Trophoblast cell (in vitro differentiated cells and primary cell): ENCODE data around the gene NCBP2L.

Source experiments
- DNase-seq, 2 donors: peaks; one replicate each; pipeline ENCODE4 v3.0.0-alpha.2; 2016
- H2AFZ ChIP-seq: 2 replicates; pipeline ENCODE4 v1.6.1; 2013; ENCODE audit warnings: low read length, moderate library complexity, mild to moderate bottlenecking; ENCODE audit not compliant: insufficient read depth, poor library complexity
- H2AK5ac ChIP-seq: 2 replicates; pipeline ENCODE4 v1.6.1; 2013; ENCODE audit warnings: mild to moderate bottlenecking, low read length
- H2BK120ac ChIP-seq: 2 replicates; pipeline ENCODE4 v1.6.1; 2013; ENCODE audit warnings: low read length, mild to moderate bottlenecking, moderate library complexity; ENCODE audit not compliant: insufficient read depth, poor library complexity
- H2BK12ac ChIP-seq: 2 replicates; pipeline ENCODE4 v1.6.1; 2013; ENCODE audit warnings: mild to moderate bottlenecking, low read length, moderate library complexity
- H2BK5ac ChIP-seq: 2 replicates; pipeline ENCODE4 v1.6.1; 2013; ENCODE audit warnings: low read length, low read depth, moderate library complexity, mild to moderate bottlenecking; ENCODE audit not compliant: poor library complexity
- H3K14ac ChIP-seq: 2 replicates; pipeline ENCODE4 v1.6.1; 2013; ENCODE audit warnings: mild to moderate bottlenecking, low read length
- H3K18ac ChIP-seq: 2 replicates; pipeline ENCODE4 v1.6.1; 2013; ENCODE audit warnings: mild to moderate bottlenecking, low read length
- H3K23ac ChIP-seq: 2 replicates; pipeline ENCODE4 v1.6.1; 2013; ENCODE audit warnings: low read length
- H3K27ac ChIP-seq: 2 replicates; pipeline ENCODE4 v1.5.1; 2013; ENCODE audit warnings: low read depth, mild to moderate bottlenecking, inconsistent platforms, low read length, moderate library complexity
- H3K27me3 ChIP-seq: 2 replicates; pipeline ENCODE4 v1.6.1; 2013; ENCODE audit warnings: inconsistent platforms, mild to moderate bottlenecking, low read length, moderate library complexity; ENCODE audit not compliant: insufficient read depth
- H3K36me3 ChIP-seq, 2 experiments: 1 replicate in 1 of 2; 2 replicates in 1 of 2; pipeline ENCODE4 v1.6.1; 2013; ENCODE audit warnings: low read length in 2 of 2, mild to moderate bottlenecking in 2 of 2, moderate library complexity in 1 of 2; ENCODE audit not compliant: insufficient read depth in 2 of 2, control insufficient read depth in 1 of 2
- H3K4ac ChIP-seq: 2 replicates; pipeline ENCODE4 v1.6.1; 2013; ENCODE audit warnings: low read depth, mild to moderate bottlenecking, low read length, moderate library complexity
- H3K4me1 ChIP-seq, 2 experiments: 1 replicate in 1 of 2; 2 replicates in 1 of 2; pipeline ENCODE4 v1.6.1; 2013; ENCODE audit warnings: low read length in 2 of 2, mild to moderate bottlenecking in 2 of 2, moderate library complexity in 1 of 2; ENCODE audit not compliant: insufficient read depth in 2 of 2, control insufficient read depth in 1 of 2
- H3K4me2 ChIP-seq: 2 replicates; pipeline ENCODE4 v1.6.1; 2013; ENCODE audit warnings: inconsistent platforms, mild to moderate bottlenecking, low read length, moderate library complexity
- H3K4me3 ChIP-seq: 2 replicates; pipeline ENCODE4 v1.5.1; 2013; ENCODE audit warnings: mild to moderate bottlenecking, low read depth, low read length, inconsistent platforms
- H3K79me1 ChIP-seq: one replicate; pipeline ENCODE4 v1.6.1; 2013; ENCODE audit warnings: low read length
- H3K79me2 ChIP-seq: 2 replicates; pipeline ENCODE4 v1.6.1; 2013; ENCODE audit warnings: low read length, mild to moderate bottlenecking; ENCODE audit not compliant: control insufficient read depth, insufficient read depth, poor library complexity
- H3K9ac ChIP-seq: 2 replicates; pipeline ENCODE4 v1.6.1; 2013; ENCODE audit warnings: mild to moderate bottlenecking, low read length
- H3K9me3 ChIP-seq: 2 replicates; pipeline ENCODE4 v1.6.1; 2013; ENCODE audit warnings: low read depth, mild to moderate bottlenecking, control low read depth, inconsistent platforms, low read length; ENCODE audit not compliant: insufficient read depth
- H4K12ac ChIP-seq: 2 replicates; pipeline ENCODE4 v1.6.1; 2013; ENCODE audit warnings: low read depth, mild to moderate bottlenecking, low read length, moderate library complexity
- H4K8ac ChIP-seq: 2 replicates; pipeline ENCODE4 v1.6.1; 2013; ENCODE audit warnings: low read depth, mild to moderate bottlenecking, low read length, moderate library complexity
- H4K91ac ChIP-seq: one replicate; pipeline ENCODE4 v1.6.1; 2013; ENCODE audit warnings: low read depth, mild to moderate bottlenecking, low read length, moderate library complexity
- WGBS: extraction: QIAGEN DNeasy Blood & Tissue Kit; methylation state at CpG from one replicate; pipeline ENCODE4 v1.1.7; 2013; ENCODE audit warnings: missing lambda C conversion rate; ENCODE audit not compliant: insufficient read length, insufficient coverage; ENCODE audit errors: extremely low coverage; 5-methylcytosine and 5-hydroxymethylcytosine counted together

NCBP2L gene

DNA sequence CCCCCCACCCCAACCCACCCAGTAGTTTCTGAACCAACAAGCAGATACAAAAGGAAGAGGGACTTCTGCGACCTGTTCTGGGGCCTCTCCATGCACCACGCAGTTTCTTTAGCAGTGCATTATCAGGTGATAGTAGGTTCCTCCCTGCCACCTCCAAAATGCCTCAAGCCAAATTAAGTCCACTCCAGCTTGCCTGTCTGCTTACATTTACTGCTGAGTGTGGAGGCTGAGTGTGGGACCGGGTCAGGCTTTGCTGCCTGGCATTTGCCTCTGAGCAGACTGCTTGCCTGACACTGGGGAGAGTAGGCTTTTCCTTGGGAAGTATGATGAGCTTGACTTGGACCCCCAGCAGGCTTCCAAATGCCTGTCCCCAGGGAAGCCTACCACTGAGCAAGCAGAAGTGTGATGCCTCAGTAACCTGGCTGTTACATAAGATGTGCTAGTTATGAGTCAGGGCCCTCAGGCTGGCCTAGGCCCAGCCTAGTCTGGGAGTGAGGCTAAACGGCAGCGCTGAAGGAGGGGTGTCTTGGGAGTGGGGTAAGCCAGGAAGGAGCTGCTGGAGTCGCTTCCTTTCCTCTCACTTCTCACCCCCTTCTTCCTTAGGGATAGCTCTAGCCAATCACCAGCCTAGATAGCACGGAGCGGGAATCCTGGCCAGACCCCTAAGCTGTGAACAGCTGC lies 10.9 kb upstream of the NCBP2L start:
- Histone ChIP-seq H3K4me1 (peaks cover 0 to 3% of the 10 kb centered on the region in 2 experiments), H3K18ac (no peak overlapping the region), H3K27me3 (no peaks in the 10 kb centered on the region), H2BK120ac (no peak overlapping the region), H3K4me2 (no peak overlapping the region), H2AK5ac (no peak overlapping the region), H2AFZ (no peak overlapping the region), H2BK5ac (no peak overlapping the region), H3K23ac (no peak overlapping the region), H4K91ac (no peak overlapping the region), H3K79me1 (no peaks in the 10 kb centered on the region), H3K9me3 (no peaks in the 10 kb centered on the region), H3K4me3 (no peak overlapping the region), H3K4ac (no peak overlapping the region), H3K27ac (no peak overlapping the region), H4K12ac (no peak overlapping the region), H4K8ac (no peak overlapping the region), H3K79me2 (no peaks in the 10 kb centered on the region), H3K9ac (no peak overlapping the region), H2BK12ac (no peak overlapping the region), H3K36me3 (no peaks in the 10 kb centered on the region), H3K14ac (no peak overlapping the region)
- DNase-seq, result peak in 1 of 2 donors; percentile 25
- WGBS, result no CpG with 5 or more reads among the region's 8 CpGs

DNA sequence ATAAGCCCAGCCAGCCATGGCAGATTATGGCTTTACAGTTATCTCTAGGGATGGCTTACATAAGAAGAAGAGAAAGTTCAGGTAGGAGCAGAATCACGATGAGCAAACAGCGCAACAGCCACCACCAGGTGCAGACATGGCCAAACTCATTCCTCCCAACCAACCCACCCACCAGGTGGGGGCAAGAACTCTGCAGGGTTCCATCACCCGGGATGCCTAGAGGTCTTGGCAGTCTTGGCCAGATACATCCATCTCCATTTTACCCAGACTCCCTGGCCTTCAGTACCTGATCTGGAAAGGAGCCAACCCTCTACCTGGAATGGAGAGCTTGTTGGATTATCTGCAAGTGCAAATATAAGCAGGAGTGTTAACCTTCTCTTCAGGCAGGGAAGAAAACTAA lies 9.5 kb upstream of the NCBP2L start:
- no peaks in the 10 kb centered on the region for H3K36me3 ChIP-seq
- no peak overlapping the region for H3K9ac ChIP-seq
- no peaks in the 10 kb centered on the region for H3K9me3 ChIP-seq
- H3K4me2 ChIP-seq, result no peak overlapping the region
- no peak overlapping the region for H3K18ac ChIP-seq
- H2AK5ac ChIP-seq, result no peak overlapping the region
- peaks cover 0 to 3% of the 10 kb centered on the region in 2 experiments for H3K4me1 ChIP-seq
- H2AFZ ChIP-seq, result no peak overlapping the region
- no peaks in the 10 kb centered on the region for H3K79me2 ChIP-seq
- H4K8ac ChIP-seq, result no peak overlapping the region
- no peak overlapping the region for H3K23ac ChIP-seq
- H3K27ac ChIP-seq, result no peak overlapping the region
- WGBS, result no CpG with 5 or more reads among the region's 3 CpGs
- no peaks in the 10 kb centered on the region for H3K27me3 ChIP-seq
- no peak overlapping the region for H2BK5ac ChIP-seq
- no peak overlapping the region for H3K4me3 ChIP-seq
- H2BK12ac ChIP-seq, result no peak overlapping the region
- H3K14ac ChIP-seq, result no peak overlapping the region
- DNase-seq, result no peak
- no peak overlapping the region for H4K91ac ChIP-seq
- no peaks in the 10 kb centered on the region for H3K79me1 ChIP-seq
- no peak overlapping the region for H3K4ac ChIP-seq
- no peak overlapping the region for H4K12ac ChIP-seq
- H2BK120ac ChIP-seq, result no peak overlapping the region

GRCh38 chrX:107769581-107770317 lies 7.8 kb upstream of the NCBP2L start:
- no peak overlapping the region for H3K4ac ChIP-seq
- no peak overlapping the region for H3K4me3 ChIP-seq
- no CpG with 5 or more reads among the region's 7 CpGs for WGBS
- H3K18ac ChIP-seq, result no peak overlapping the region
- no peak overlapping the region for H3K27ac ChIP-seq
- no peak overlapping the region for H2BK12ac ChIP-seq
- H2AK5ac ChIP-seq, result no peak overlapping the region
- no peak overlapping the region for H4K91ac ChIP-seq
- no peaks in the 10 kb centered on the region for H3K36me3 ChIP-seq
- H3K9me3 ChIP-seq, result no peaks in the 10 kb centered on the region
- H3K14ac ChIP-seq, result no peak overlapping the region
- H3K9ac ChIP-seq, result no peak overlapping the region
- no peak overlapping the region for H3K4me2 ChIP-seq
- no peak overlapping the region for H4K12ac ChIP-seq
- peaks cover 9% of the 10 kb centered on the region for H3K27me3 ChIP-seq
- H3K79me2 ChIP-seq, result no peaks in the 10 kb centered on the region
- no peak overlapping the region for H2BK120ac ChIP-seq
- H2BK5ac ChIP-seq, result no peak overlapping the region
- no peak overlapping the region for H2AFZ ChIP-seq
- H4K8ac ChIP-seq, result no peak overlapping the region
- no peak for DNase-seq
- no peaks in the 10 kb centered on the region for H3K79me1 ChIP-seq
- peaks cover 0 to 3% of the 10 kb centered on the region in 2 experiments for H3K4me1 ChIP-seq
- no peak overlapping the region for H3K23ac ChIP-seq

- H3K9ac ChIP-seq, result no peak overlapping the region
- no peaks in the 10 kb centered on the region for H3K79me2 ChIP-seq
- no peak overlapping the region for H3K4ac ChIP-seq
- no peak overlapping the region for H4K8ac ChIP-seq
- H3K23ac ChIP-seq, result no peak overlapping the region
- no peak overlapping the region for H3K18ac ChIP-seq
- no CpG with 5 or more reads among the region's 8 CpGs for WGBS
- no peaks in the 10 kb centered on the region for H3K36me3 ChIP-seq
- no peak overlapping the region for H3K4me2 ChIP-seq
- H3K27me3 ChIP-seq, result peaks cover 24% of the 10 kb centered on the region
- DNase-seq, result no peak
- H3K14ac ChIP-seq, result no peak overlapping the region
- H2AK5ac ChIP-seq, result no peak overlapping the region
- no peak overlapping the region for H2BK12ac ChIP-seq
- no peak overlapping the region for H2BK120ac ChIP-seq
- H4K12ac ChIP-seq, result no peak overlapping the region
- no peak overlapping the region for H2AFZ ChIP-seq
- H3K4me1 ChIP-seq, result peaks cover 0 to 3% of the 10 kb centered on the region in 2 experiments
- H3K27ac ChIP-seq, result no peak overlapping the region
- no peak overlapping the region for H4K91ac ChIP-seq
- H3K79me1 ChIP-seq, result no peaks in the 10 kb centered on the region
- H3K9me3 ChIP-seq, result no peaks in the 10 kb centered on the region
- H3K4me3 ChIP-seq, result no peak overlapping the region
- H2BK5ac ChIP-seq, result no peak overlapping the region
Measured at GRCh38 chrX:107773206-107773605, 4.3 kb upstream of the NCBP2L start.
